ENCODE results near the gene SLC13A3.

The SLC13A3 gene

DNA sequence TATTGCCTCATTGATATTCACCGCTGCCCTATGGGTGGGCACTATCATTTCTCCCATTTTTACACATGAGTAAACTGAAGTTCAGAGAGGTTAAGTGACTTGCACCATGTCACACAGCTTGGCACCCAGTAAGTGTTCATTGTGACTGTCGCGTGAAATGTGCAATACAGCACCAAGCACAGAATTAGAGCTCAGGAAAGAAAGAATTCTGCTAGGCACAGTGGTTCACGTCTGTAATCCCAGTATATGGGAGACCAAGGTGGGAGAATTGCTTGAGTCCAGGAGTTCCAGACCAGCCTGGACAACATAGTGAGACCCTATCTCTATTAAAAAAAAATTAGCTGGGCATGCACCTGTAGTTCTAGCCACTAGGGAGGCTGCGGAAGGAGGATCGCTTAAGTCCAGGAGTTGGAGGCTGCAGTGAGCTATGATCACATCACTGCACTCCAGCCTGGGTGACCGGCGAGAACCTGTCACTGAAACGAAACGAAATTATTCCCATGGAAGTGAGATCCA is 626 bp downstream of the SLC13A3 start:
- DNase-seq, result no peak

DNA sequence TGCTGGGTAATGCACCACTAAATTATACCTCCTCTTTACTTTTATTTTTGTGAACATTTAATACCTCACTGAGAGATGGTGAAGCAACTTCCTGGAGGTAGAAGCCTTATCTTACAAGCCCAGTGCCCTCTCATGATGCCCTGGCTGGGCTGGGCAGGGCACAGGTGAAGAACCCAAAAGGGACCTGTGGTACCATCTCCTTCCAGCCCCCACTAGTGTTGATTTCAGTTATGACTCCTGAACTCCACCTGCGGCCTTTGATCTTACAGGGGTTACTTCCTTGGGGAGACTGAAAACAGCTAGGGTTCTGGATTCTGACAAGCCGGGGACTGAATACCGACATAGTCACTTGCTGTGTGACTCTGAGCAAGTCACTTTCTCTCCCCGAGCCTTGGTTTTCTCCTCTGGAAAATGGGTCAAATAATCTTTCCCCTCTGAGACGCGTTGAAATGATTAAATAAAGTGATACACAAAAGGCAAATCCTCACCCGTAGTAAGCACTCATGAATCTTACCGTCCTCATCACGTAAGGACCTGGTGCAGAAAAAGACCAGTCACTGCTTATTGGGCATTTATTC is 1.2 kb downstream of the SLC13A3 start:
- no peak for DNase-seq

DNA sequence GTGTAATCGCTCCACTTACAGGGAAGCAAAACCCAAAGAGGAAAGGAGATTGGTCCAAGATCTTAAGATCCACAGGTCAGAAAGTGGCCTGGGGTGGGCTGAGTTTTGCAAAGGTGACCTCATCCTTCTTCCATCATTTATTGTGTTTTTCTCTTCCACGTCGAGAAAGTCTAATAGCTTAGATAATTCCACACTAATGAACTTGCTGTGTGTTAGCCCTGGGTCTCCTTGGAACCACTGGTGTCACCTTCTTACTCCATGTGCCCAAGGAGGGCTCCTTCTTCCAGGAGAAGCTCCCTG is 1.7 kb downstream of the SLC13A3 start:
- DNase-seq, result no peak

DNA sequence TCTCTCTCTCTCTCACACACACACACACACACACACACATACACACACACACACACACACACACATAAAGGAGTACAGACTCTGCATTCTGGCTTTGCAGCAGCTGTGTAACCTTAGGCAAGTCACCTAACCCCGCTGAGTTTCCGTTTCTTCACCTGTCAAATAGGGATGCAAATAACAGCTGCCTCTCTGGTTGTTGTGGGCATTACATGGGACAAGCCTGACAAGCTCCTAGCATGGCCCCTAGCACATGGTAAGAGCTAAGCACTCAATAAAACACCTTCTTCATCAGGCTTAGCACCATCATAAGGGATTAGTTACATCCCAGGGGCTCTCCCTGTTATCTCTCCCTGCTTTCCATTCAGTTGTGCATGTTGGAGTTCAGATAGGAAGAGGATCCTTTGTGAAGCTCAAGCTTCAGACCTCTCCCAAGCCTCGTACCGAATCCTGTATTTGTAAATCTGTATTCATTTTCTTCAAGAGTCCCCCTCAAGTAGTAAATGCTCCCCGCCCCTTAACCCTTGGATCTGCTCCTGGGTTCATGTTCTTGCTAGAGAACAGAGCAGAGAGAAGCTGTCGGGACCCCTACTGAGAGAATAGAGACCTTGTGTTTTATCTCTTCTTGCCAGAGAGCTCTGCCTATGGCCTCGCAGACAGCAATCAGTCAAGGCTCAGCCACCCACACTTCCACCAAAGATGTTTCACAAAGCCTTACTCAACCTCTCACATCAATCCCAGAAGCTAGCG is 2.2 kb downstream of the SLC13A3 start:
- DNase-seq, result no peak

DNA sequence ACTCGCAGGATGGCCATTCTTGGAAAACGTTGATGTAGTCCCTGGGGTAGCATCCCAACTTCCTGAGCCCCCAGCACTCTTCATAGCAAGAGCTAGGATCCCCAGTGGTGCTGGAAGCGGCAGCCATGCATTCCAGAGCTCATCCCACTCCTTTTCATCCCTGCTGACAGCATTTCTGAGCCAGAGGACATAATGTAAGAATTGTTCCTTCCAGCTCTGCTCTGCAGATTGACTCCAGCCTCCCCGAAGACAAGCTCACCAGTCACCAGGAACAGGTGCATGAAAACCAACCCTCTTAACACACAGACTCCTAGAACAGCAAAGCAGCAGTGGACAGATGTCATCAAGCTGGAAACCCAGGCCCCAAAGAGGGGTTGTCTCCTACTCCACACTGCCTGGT is 3.8 kb downstream of the SLC13A3 start:
- no peak for DNase-seq

DNA sequence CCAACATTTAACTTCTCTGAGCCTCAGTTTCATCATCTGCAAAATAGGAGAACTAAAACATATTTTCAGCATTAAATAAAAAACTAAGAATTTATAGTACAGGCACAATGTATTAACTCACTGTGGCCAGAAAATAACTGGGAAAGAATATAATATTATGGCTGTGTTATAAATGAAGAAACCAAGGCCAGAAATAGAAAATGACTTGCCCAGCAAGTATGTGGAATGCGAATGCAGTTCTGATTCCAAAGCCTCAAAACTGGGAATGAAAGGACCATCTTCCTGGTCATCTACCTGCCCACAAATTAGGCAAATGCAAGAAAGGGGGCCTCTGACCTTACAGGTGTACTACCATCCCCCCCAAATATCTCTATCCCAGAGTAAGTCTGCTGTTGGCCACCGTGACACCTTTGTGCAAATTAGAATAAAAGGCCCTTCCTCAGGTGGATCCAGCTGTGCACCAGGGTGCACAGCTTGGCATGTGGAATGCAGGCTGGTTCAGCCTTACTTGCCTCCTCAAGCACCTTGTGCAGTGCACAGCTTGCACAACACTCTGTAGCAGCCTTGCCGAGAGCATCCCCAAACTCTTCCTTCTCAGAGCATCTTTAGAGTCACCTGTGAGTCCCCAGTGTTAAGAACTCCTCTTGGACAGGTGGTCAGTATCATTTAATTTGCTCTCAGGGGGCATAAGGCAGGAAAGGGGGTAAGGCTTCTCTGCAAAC is 4.4 kb downstream of the SLC13A3 start:
- no peak for DNase-seq

DNA sequence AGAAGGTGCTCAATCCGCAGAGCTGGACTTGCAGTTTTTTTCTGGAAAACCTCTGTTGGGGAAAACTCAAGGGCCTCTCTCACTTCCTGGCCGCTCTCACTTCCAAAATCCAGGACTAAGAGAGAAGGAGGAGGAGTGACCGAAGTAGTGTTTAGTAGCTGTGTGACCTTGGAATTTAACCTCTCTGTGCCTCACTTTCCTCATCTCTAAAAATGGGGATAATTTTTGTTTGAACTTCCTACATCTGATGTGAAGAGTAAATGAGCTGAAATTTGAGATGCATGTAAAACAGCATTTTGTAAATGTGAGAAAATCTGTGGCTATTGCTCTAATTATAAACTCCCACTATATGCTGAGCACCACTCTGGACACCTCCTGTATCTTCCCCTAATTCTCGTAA is 5.1 kb downstream of the SLC13A3 start:
- DNase-seq, result no peak

DNA sequence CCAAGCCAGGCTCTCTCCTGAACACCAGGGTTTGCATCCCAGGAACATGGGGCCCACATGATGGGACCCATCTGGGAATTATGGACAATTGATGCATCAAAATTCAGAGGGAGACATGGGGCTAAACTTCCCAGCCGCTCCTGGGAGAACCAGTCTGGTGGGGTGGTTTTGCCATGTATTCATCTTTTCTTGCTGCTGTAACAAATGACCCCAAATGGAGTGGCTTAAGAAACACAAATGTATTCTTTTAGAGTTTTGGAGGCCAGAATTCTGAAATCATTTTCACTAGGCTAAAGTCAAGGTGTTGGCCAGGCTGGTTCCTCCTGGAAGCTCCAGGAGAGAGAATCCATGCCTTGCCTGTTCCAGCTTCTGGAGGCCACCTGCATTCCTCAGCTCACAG is 6.5 kb downstream of the SLC13A3 start:
- no peak for DNase-seq

DNA sequence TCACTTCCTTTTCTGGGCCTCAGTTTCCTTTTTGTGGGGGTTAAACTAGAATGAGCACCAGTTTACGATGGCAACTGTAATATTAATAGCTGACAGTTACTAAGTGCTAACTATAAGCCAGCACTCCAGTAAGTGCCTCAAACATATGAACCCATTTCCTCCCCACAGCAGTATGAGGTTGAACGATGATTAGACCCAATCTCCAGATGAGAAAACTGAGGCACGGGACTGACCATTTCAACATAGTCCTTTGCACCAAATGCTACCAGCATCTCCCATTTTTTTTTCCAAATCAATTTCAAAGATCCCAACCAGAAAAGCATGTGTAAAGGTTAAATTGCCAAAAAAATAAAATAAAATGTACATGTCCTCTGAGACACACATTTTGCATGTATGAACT is 7.1 kb downstream of the SLC13A3 start:
- DNase-seq, result no peak

DNA sequence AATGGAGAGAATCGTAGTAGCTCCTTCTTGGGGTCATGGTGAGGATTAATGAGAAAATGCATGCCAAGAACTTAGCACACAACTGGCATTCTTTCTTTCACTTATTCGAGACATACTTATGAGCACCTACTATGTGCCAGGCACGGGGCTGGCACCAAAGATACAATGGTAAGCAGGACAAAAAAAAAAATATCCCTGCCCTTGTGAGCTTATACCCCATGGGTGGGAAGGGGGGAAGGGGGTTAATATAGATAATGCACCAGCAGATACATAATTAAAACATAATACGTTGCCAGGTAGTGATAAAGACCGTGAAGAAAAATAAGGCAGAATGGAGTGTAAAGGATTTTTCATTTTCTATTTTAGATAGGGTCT is 8.3 kb downstream of the SLC13A3 start:
- DNase-seq, result no peak

DNA sequence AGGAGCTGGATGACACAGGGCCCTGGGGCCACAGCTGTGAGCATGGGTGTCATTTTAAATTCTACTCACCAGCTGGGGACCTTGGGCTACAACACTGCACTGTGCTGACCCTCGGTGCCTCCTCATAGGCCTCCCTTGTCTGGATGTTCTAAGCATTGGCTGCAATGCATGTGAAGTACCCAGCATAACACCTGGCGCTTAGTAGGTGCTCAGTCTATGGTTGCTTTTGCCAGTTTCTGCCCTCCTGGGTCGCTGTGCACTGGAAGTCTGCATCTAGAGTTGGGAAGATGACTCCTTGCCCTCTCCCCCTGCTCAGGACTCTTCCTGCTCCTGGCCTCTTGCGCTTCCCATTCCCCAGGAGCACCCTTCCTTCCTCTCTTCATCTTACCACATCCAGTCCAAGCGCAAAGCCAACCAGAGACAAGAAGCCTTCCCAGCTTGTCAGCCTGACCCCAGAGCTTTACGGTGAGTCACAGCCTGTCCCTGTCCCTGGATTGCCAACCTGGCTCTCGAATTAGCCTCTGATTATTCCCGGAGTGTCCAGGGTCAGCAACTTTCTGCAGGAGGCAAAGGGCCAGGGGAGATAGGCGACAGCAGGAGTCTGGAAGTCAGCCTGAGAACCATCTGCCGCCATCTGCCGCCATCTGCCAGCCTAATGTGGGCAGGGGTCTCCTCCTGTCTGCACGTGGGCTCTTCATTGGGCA is 8.8 kb downstream of the SLC13A3 start:
- DNase-seq, result no peak

DNA sequence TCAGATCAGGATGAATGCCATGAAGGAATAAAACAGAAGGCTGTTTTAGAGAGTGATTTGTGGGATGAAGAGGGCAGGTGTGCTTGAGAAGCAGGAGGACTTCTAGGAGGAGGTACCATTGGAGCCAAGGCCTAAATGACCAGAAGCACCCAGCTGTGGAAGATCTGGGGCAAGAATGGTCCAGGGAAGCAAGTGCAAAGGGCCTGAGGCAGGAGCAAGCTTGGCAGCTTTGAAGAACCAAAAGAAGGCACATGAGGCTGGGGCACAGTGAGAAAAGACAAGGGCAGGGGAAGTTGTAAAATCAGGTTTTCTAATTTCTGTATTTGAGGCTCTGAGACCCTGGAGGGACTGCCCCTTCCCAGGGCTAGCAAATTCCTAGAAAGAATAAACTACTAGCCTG is 9.8 kb downstream of the SLC13A3 start:
- DNase-seq, result no peak

DNA sequence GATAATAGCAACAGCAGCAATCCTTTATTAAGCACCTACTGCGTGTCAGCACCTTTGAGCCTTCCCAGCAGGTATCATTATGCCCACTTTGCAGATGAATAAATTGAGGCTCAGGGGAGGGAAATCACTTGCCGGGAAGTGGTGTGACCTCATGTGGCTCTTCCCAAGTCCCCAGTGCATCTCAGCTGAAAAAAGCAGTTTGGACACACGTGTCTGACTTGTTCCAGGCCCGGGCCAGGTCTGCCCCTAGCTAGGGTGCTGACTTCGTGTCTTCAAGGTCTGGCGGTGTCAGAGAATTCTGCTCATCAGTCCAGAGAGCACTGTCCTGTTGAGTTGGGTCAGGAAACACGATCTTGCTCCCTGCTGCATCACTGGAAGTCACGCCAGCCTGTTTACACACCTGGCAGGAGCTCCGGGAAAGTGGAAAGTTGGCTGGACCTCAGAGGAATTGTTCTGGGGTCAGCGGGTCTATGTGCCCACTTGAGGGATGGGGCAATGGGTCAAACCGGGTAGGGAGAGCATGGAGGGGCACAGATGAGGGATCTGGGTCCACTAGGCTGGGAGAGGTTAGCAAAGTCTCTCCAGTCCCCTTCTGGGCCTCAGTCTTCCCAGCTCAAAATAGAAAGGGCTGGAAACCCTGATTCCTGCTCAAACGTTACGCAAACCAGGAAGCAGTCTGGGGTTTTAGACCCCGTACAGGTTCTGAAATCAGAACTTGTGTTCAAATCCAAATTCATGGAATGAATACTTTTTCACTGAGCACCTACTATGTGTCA is 10.5 kb downstream of the SLC13A3 start:
- DNase-seq, result no peak

DNA sequence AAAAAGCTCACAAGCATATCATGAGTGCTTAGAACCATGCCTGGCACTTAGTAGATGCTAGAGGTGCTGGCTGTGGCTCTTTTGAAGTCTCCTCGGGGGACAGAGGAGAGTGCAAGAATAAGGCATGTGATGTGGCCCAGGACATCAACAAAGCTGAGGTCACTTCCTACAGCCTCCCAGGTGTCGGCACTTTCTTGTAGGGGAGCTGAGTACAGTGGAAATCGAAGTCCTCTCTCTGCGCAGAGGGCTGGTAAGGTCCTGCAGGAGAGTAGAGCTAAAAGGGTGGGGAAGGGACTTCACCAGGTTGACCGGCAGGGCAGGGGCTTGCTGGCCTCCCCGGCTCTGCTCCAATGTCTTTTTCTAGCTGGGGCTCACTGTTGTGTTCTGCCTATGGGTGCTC is 11.2 kb downstream of the SLC13A3 start:
- no peak for DNase-seq

DNA sequence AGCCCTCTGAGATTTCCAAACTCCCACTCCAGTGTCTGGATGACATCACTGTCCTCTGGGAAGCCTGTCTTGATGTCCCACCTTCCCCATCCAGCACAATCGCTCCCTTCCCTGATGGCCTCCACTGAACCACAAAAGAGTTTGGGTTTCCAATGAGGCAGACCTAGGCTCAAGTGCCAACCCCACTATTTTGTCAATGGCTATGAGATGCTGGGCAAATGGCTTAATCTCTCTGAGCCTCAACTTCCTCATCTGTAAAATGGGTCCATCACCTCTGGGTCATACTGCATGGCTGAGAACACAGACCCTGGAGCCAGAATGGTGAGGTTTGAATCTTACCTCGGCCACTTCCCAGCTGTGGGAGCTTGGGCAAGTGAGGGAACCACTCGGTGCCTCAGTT is 11.7 kb downstream of the SLC13A3 start:
- DNase-seq, result no peak

DNA sequence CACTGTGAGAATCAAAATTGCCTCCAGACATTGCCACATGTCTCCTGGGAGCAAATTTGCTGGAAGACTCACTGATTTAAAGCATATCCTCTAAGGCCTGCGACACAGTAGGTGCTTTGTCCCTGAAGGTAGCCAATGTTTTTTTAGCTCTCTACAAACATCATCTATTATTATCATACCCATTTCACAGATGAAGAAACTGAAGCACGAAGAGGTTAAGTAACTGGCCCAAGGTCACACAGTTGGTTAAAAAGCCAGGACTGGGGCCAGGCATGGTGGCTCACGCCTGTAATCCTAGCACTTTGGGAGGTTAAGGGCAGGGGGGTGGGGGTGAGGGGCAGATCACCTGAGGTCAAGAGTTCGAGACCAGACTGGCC is 12.4 kb downstream of the SLC13A3 start:
- DNase-seq, result no peak

DNA sequence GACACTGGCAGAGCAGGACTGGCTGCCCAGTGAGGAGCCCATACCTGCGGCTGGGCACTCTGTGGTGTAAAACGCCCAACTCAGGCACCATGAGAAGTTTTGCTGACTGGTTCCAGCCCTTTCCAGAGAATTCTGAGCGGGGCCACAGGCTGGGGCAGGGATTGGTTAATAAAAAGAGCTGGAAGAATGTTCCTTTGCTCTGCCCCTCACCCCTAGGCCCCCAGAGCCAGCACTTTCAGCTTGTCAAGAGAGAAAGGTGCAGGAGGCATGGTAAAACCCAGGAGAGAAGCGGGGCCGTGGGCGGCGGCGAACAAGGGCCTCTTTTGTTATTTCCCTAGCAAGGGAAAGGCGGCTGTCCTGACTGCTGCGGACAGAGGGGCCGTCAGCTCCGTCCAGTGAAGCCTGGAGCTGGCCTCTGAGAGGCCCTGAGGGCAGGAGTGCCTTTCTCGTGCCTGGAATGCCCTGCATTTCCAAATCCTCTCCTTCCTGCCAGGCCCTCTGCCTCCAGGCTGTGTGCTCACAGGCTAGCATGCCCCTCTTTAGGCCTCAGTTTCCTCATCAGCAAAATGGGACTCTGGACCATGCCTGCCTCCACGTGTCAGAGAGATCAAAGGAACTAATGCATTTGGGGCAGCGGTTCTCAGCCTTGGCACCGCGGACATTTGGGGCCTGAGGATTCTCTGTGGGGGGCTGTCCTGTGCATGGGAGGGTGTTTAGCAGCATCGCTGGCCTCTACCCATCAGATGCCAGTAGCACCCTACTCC is 12.9 kb downstream of the SLC13A3 start:
- no peak for DNase-seq

DNA sequence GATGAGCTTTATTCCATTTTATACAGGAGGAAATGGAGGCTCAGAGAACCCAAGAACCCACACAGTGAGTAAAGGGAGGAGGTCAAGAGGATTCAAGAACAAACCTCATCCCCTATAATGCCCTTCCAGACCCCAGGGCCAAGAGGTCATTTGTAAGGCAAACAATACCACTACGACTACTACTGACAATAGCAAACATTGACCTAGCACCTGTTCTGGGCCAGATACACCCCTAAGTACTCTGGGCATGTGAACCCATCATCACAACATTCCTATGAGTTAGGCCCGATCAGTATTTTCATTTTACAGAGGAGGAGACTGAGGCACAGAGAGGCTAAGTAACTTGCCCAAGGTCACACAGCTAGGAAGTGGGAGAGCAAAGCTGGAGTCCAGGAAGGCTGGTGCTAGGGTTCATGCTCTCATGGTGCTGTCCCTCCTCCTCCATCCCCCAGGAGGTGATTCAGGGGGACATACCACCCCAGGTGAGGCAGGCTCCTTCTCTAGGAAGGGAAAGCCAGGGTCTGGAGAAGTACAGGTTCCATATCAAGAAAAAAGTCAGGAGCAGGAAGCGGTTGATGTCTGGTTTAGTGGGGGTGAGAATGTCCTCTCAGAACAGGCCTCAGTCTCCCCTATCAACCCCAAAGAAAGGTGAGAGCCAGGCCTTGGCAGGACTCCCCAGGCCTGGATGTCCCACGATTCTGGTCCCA is 13.7 kb downstream of the SLC13A3 start:
- DNase-seq, result no peak

DNA sequence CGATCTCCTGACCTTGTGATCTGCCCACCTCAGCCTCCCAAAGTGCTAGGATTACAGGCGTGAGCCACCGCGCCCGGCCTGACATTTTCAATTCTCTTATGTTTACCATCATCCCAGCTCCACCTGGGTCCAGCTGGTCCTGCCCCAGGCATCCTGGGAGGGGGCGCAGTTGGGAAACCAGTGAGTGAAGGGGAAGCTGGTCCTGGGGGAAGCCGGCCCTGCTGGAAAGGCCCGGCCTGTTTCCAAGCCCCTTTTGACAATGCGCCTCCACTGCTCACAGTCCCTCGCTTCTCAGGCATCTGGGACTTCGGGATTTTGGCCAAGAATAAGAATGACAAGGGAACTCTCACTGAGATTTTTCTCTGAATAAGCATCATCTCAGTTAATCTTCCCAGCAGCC is 14.2 kb downstream of the SLC13A3 start:
- DNase-seq, result no peak

DNA sequence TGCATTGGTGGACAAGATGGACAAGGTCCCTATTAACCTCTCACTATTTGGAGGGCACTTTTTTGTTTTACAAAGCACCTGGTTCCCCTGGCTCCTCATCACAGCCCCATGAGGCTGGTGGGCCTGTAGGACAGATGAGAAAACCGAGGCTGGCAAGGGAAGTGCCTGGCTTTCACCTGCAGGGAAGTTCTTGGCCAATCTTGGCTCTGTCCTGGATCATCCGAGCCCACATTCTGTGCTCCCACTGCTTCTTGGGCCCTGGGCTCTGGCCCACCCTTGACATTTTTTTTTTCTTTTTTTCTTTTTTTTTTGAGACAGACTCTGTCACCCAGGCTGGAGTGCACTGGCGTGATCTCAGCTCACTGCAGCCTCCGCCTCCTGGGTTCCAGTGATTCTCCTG is 14.7 kb downstream of the SLC13A3 start:
- no peak for DNase-seq

DNA sequence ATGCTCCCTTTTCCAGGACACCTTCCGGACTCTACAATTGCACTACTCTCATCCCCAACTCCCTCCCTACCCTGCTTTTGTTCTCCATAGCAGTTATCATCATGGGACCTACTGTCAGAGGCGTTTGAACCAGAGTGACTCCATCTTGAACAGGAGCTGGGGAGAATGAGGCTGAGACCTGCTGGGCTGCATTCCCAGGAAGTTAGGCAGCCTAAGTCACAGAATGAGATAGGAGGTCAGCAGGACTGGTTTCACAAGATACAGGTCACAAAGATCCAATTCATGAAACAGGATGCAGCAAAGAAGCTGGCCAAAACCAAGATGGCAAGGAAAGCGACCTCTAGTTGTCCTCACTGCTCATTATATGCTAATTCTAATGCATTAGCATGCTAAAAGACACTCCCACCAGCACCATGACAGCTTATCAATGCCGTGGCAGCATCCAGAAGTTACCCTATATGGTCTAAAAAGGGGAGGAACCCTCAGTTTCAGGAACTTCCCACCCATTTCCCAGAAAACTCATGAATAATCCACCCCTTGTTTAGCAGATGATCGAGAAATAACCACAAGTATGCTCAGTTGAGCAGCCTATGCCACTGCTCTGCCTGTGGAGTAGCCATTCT is 15.6 kb downstream of the SLC13A3 start:
- DNase-seq, result no peak

Data from activated naive CD4-positive, alpha-beta T cell treated with Interleukin-2 at 50 U/mL for 16 hours (primary cell).